HepG2 (cell line): ENCODE results near the gene RPUSD4. TPM values are rescaled to one million over a fixed set of nuclear protein-coding genes. Genes with fewer than 3 reads are reported as not detected.

ENCODE experiments used
- CEBPG ChIP-seq: IDR thresholded peaks from 2 replicates; pipeline ENCODE4 v1.6.1; 2016
- GATA4 ChIP-seq: sonication (generic); IDR thresholded peaks from 2 replicates; pipeline ENCODE4 v1.6.1; 2016; ENCODE audit warnings: antibody characterized with exemption, low read depth, borderline replicate concordance
- HMGXB3 ChIP-seq: sonication (generic); formaldehyde crosslinking; IDR thresholded peaks from 2 replicates; pipeline ENCODE4 v1.4.0; 2020; ENCODE audit warnings: missing genetic modification reagents, borderline replicate concordance
- HOMEZ ChIP-seq: IDR thresholded peaks from 2 replicates; pipeline ENCODE4 v1.6.1; 2016; ENCODE audit warnings: low read depth
- IRF1 ChIP-seq: sonication (generic); formaldehyde crosslinking; IDR thresholded peaks from 2 replicates; pipeline ENCODE4 v1.4.0; 2020; ENCODE audit warnings: low read depth, mild to moderate bottlenecking, missing genetic modification reagents
- MAZ ChIP-seq, 2 experiments: sonication (generic) in 1 of 2; formaldehyde crosslinking in 1 of 2; IDR thresholded peaks; 2 replicates each; pipeline versions ENCODE4 v1.5.0 to v1.6.1; 2012 to 2020; ENCODE audit warnings: low read depth in 2 of 2, mild to moderate bottlenecking in 2 of 2, borderline replicate concordance in 1 of 2, improper control_type of control experiment in 1 of 2, low read length in 1 of 2, missing genetic modification reagents in 1 of 2, moderate library complexity in 1 of 2
- MZF1 ChIP-seq: sonication (generic); formaldehyde crosslinking; IDR thresholded peaks from 2 replicates; pipeline ENCODE4 v1.8.1; 2023; ENCODE audit warnings: mild to moderate bottlenecking, missing genetic modification reagents, borderline replicate concordance
- NONO ChIP-seq, 2 experiments: fragments of 450-650 bp in 1 of 2; sonication (generic) in 1 of 2; formaldehyde crosslinking in 1 of 2; IDR thresholded peaks in 1 of 2; conservative IDR thresholded peaks in 1 of 2; 2 replicates each; pipeline versions ENCODE4 v1.6.1 to v1.8.0; 2017 to 2022; ENCODE audit warnings: mild to moderate bottlenecking in 1 of 2, missing genetic modification reagents in 1 of 2, moderate library complexity in 1 of 2
- SATB2 ChIP-seq: sonication (generic); formaldehyde crosslinking; IDR thresholded peaks from 2 replicates; pipeline ENCODE4 v1.5.0; 2020; ENCODE audit warnings: missing genetic modification reagents
- SIN3B ChIP-seq: fragments of 150-350 bp; IDR thresholded peaks from 2 replicates; pipeline ENCODE4 v1.6.1; 2014; ENCODE audit warnings: low read length
- SIX1 ChIP-seq: sonication (generic); formaldehyde crosslinking; IDR thresholded peaks from 2 replicates; pipeline ENCODE4 v1.4.0; 2020; ENCODE audit warnings: missing genetic modification reagents, borderline replicate concordance
- SUZ12 ChIP-seq: fragments of 150-350 bp; IDR thresholded peaks from 2 replicates; pipeline ENCODE4 v1.6.1; 2014; ENCODE audit warnings: low read depth, low read length
- UBTF ChIP-seq: sonication (generic); formaldehyde crosslinking; IDR thresholded peaks from 2 replicates; pipeline ENCODE4 v1.4.0; 2020; ENCODE audit warnings: mild to moderate bottlenecking, missing genetic modification reagents
- ZFP90 ChIP-seq: sonication (generic); formaldehyde crosslinking; IDR thresholded peaks from 2 replicates; pipeline ENCODE4 v1.8.0; 2022; ENCODE audit warnings: missing genetic modification reagents, mild to moderate bottlenecking, inconsistent platforms, borderline replicate concordance
- ZIK1 ChIP-seq: sonication (generic); formaldehyde crosslinking; IDR thresholded peaks from 2 replicates; pipeline ENCODE4 v1.5.0; 2020; ENCODE audit warnings: mild to moderate bottlenecking, low read depth, missing genetic modification reagents, borderline replicate concordance
- ZNF530 ChIP-seq: sonication (generic); formaldehyde crosslinking; IDR thresholded peaks from 2 replicates; pipeline ENCODE4 v1.5.0; 2020; ENCODE audit warnings: low read depth, mild to moderate bottlenecking, missing genetic modification reagents
- ZNF772 ChIP-seq: sonication (generic); formaldehyde crosslinking; IDR thresholded peaks from 2 replicates; pipeline ENCODE4 v1.5.0; 2020; ENCODE audit warnings: mild to moderate bottlenecking, missing genetic modification reagents
- ZNF850 ChIP-seq: sonication (generic); formaldehyde crosslinking; conservative IDR thresholded peaks from 2 replicates; pipeline ENCODE4 v1.9.0; 2021; ENCODE audit warnings: mild to moderate bottlenecking, missing genetic modification reagents
- polyA plus RNA-seq, 8 experiments: library from polyadenylated mRNA; depleted of rRNA in 3 of 8; stranded (reverse) in 7 of 8; unstranded in 1 of 8; fragments of >200 nt; fragmentation: Illumina TruSeq in 4 of 8; extraction: Trizol in 4 of 8; gene quantifications; 2 replicates each; pipeline versions ENCODE4 v1.2.1 to v1.2.3, GENCODE V29; 2011 to 2016; ENCODE audit warnings: low read depth in 4 of 8, missing spikeins in 1 of 8, mixed read lengths in 1 of 8; ENCODE audit not compliant: insufficient read depth in 1 of 8
- total RNA-seq, 5 experiments: library from RNA; depleted of rRNA; stranded (reverse); fragments of >200 nt; fragmentation: Illumina TruSeq; extraction: Trizol; gene quantifications; 2 replicates each; pipeline ENCODE4 v1.2.3, GENCODE V29; 2016; ENCODE audit warnings: low read depth in 1 of 5

Gene RPUSD4
- total and polyA plus RNA-seq, 2 of the 13 experiments (the other 11 are each of a cell fraction or from before 2014, with no cell fraction given), result 45.0 to 52.9 TPM

- TF ChIP-seq NONO (IDR thresholded peaks at IDR 0.05) (no peak), NONO (CRISPR knock-in tag; conservative IDR thresholded peaks at IDR 0.05) (peak; percentile 92), IRF1 (0 out of 2 replicates have a peak, but pooled peaks have one; percentile 52), SIX1 (CRISPR knock-in tag) (no peak), ZNF772 (CRISPR knock-in tag) (peak; percentile 59; the same call in 1 of the 2 replicates), ZNF850 (CRISPR knock-in tag) (no peak), HMGXB3 (CRISPR knock-in tag) (no peak; the same call in 1 of the 2 replicates), GATA4 (no peak; the same call in 1 of the 2 replicates), MZF1 (CRISPR knock-in tag) (0 out of 2 replicates have a peak, but pooled peaks have one; percentile 76), HOMEZ (CRISPR knock-in tag) (no peak; the same call in 1 of the 2 replicates), SATB2 (0 out of 2 replicates have a peak, but pooled peaks have one; percentile 70), CEBPG (no peak), SUZ12 (no peak), SIN3B (peak; percentile 91), ZFP90 (CRISPR knock-in tag) (peak; percentile 73; the same call in 1 of the 2 replicates), MAZ (IDR thresholded peaks at IDR 0.05; ENCODE audit: borderline replicate concordance, low read depth, low read length) (no peak), MAZ (CRISPR knock-in tag; IDR thresholded peaks at IDR 0.05; ENCODE audit: low read depth) (peak; percentile 29; the same call in 1 of the 2 replicates), ZIK1 (CRISPR knock-in tag) (0 out of 2 replicates have a peak, but pooled peaks have one; percentile 40), UBTF (CRISPR knock-in tag) (peak; percentile 49; the same call in 1 of the 2 replicates), ZNF530 (CRISPR knock-in tag) (no peak)
Observed at GRCh38 chr11:126211236-126212088, at the start of gene RPUSD4, which contains the start of gene FAM118B (continued).
